H1 (cell line): ENCODE results near the gene JMJD8. TPM values are rescaled to one million over a fixed set of nuclear protein-coding genes. Genes with fewer than 3 reads are reported as not detected.

ENCODE experiments used
- CTCF ChIA-PET: fragments of 300-600 bp; sonication (Branson Sonifier 250); formaldehyde crosslinking; loops from one replicate; lab custom pipeline; 2021; ENCODE audit not compliant: partially characterized antibody; lab: Charles Lee
- POLR2A ChIA-PET: fragments of 300-600 bp; sonication (Branson Sonifier 250); formaldehyde crosslinking; loops from one replicate; lab custom pipeline; 2021; ENCODE audit warnings: inconsistent platforms; ENCODE audit not compliant: partially characterized antibody; lab: Charles Lee
- DNase-seq, 2 experiments: peaks; one replicate each; pipeline versions ENCODE4 v3.0.0 to v3.0.0-alpha.2; 2010 to 2022; ENCODE audit warnings: low spot score in 2 of 2, low read depth in 1 of 2, mixed read lengths in 1 of 2
- FAIRE-seq: peaks from 2 replicates; lab custom pipeline; 2011; peaks lifted over from hg19 to GRCh38; lab: Jason Lieb, UNC
- H2AFZ ChIP-seq: 2 replicates; pipeline ENCODE4 v1.8.1; 2012; ENCODE audit warnings: low read length, inconsistent platforms
- H2AK5ac ChIP-seq: 2 replicates; pipeline ENCODE4 v1.6.1; 2013; ENCODE audit warnings: low read depth, low read length
- H2BK120ac ChIP-seq: replicated peaks from 2 replicates; pipeline ENCODE3; 2013; ENCODE audit warnings: low read depth, low read length, inconsistent platforms
- H2BK12ac ChIP-seq: 2 replicates; pipeline ENCODE4 v1.6.1; 2013; ENCODE audit warnings: low read depth, low read length
- H2BK15ac ChIP-seq: 2 replicates; pipeline ENCODE4 v1.6.1; 2013; ENCODE audit warnings: low read length
- H2BK20ac ChIP-seq: 2 replicates; pipeline ENCODE4 v1.6.1; 2013; ENCODE audit warnings: low read length
- H2BK5ac ChIP-seq: 2 replicates; pipeline ENCODE4 v1.6.1; 2013; ENCODE audit warnings: low read depth, low read length
- H3K14ac ChIP-seq: 2 replicates; pipeline ENCODE4 v1.6.1; 2013; ENCODE audit warnings: inconsistent platforms; ENCODE audit not compliant: insufficient read length
- H3K18ac ChIP-seq: 2 replicates; pipeline ENCODE4 v1.6.1; 2013; ENCODE audit warnings: low read length; ENCODE audit errors: extremely low read depth
- H3K23ac ChIP-seq: 2 replicates; pipeline ENCODE4 v1.6.1; 2013; ENCODE audit warnings: inconsistent platforms; ENCODE audit not compliant: insufficient read length
- H3K23me2 ChIP-seq: 2 replicates; pipeline ENCODE4 v1.6.1; 2013; ENCODE audit warnings: low read depth, low read length
- H3K27ac ChIP-seq: 2 replicates; pipeline ENCODE4 v1.6.1; 2011; ENCODE audit warnings: low read depth, low read length, inconsistent platforms
- H3K27me3 ChIP-seq, 4 experiments: replicated peaks in 1 of 4; 1 replicate in 1 of 4; 2 replicates in 3 of 4; pipeline versions ENCODE4 v1.6.1 to v1.8.1; 2011 to 2013; ENCODE audit warnings: low read length in 3 of 4, mild to moderate bottlenecking in 3 of 4, inconsistent platforms in 2 of 4, mixed read lengths in 2 of 4, moderate library complexity in 1 of 4; ENCODE audit not compliant: control insufficient read depth in 3 of 4, insufficient read depth in 3 of 4; ENCODE audit errors: extremely low read depth in 1 of 4
- H3K36me3 ChIP-seq, 4 experiments: 2 replicates each; pipeline versions ENCODE4 v1.6.1 to v1.8.1; 2011 to 2013; ENCODE audit warnings: mild to moderate bottlenecking in 4 of 4, low read length in 3 of 4, moderate library complexity in 2 of 4, control low read depth in 1 of 4, inconsistent platforms in 1 of 4; ENCODE audit not compliant: insufficient read depth in 4 of 4, control insufficient read depth in 2 of 4
- H3K4ac ChIP-seq: replicated peaks from 2 replicates; pipeline ENCODE3; 2013; ENCODE audit warnings: low read length, low read depth, mixed read lengths, inconsistent platforms; ENCODE audit not compliant: insufficient read length
- H3K4me1 ChIP-seq, 4 experiments: replicated peaks in 1 of 4; 1 replicate in 1 of 4; 2 replicates in 3 of 4; pipeline versions ENCODE4 v1.6.1 to v1.8.1; 2011 to 2013; ENCODE audit warnings: low read length in 3 of 4, inconsistent platforms in 2 of 4, mixed read lengths in 1 of 4; ENCODE audit not compliant: insufficient read depth in 4 of 4, control insufficient read depth in 3 of 4
- H3K4me2 ChIP-seq, 2 experiments: 2 replicates each; pipeline versions ENCODE4 v1.6.1 to v1.8.1; 2011 to 2013; ENCODE audit warnings: low read depth in 2 of 2, low read length in 2 of 2, control low read depth in 1 of 2, inconsistent platforms in 1 of 2, mild to moderate bottlenecking in 1 of 2; ENCODE audit not compliant: insufficient read depth in 1 of 2
- H3K4me3 ChIP-seq, 4 experiments: fragments of 200-600, 300-600 bp in 1 of 4; sonication (generic), shearing (Covaris generic), sonication (Bioruptor Twin) in 1 of 4; 2 replicates each; pipeline versions ENCODE4 v1.5.1 to v1.8.1; 2011 to 2016; ENCODE audit warnings: low read length in 4 of 4, low read depth in 3 of 4, control low read depth in 2 of 4, inconsistent platforms in 2 of 4, mild to moderate bottlenecking in 2 of 4, mixed read lengths in 1 of 4, moderate library complexity in 1 of 4; ENCODE audit not compliant: insufficient read depth in 2 of 4; ENCODE audit errors: extremely low read depth in 1 of 4
- H3K56ac ChIP-seq: replicated peaks from 2 replicates; pipeline ENCODE3; 2013; ENCODE audit warnings: low read depth, mild to moderate bottlenecking, mixed read lengths, low read length, inconsistent platforms; ENCODE audit not compliant: insufficient read length
- H3K79me1 ChIP-seq: 2 replicates; pipeline ENCODE4 v1.6.1; 2013; ENCODE audit warnings: low read depth, low read length, control low read depth
- H3K79me2 ChIP-seq, 2 experiments: 2 replicates each; pipeline versions ENCODE4 v1.6.1 to v1.8.1; 2012 to 2013; ENCODE audit warnings: low read length in 2 of 2, mild to moderate bottlenecking in 2 of 2, inconsistent platforms in 1 of 2; ENCODE audit not compliant: insufficient read depth in 2 of 2, control insufficient read depth in 1 of 2
- H3K9ac ChIP-seq, 4 experiments: replicated peaks in 1 of 4; 1 replicate in 1 of 4; 2 replicates in 3 of 4; pipeline versions ENCODE4 v1.6.1 to v1.8.1; 2011 to 2013; ENCODE audit warnings: low read depth in 3 of 4, low read length in 3 of 4, control low read depth in 2 of 4, mild to moderate bottlenecking in 2 of 4, moderate library complexity in 2 of 4, inconsistent platforms in 1 of 4; ENCODE audit errors: extremely low read depth in 1 of 4
- H3K9me3 ChIP-seq, 2 experiments: 2 replicates each; pipeline versions ENCODE4 v1.6.1 to v1.8.1; 2012 to 2013; ENCODE audit warnings: mild to moderate bottlenecking in 2 of 2, moderate library complexity in 2 of 2, control low read depth in 1 of 2, inconsistent platforms in 1 of 2, low read depth in 1 of 2, low read length in 1 of 2, mixed read lengths in 1 of 2; ENCODE audit not compliant: insufficient read depth in 2 of 2
- H4K20me1 ChIP-seq, 2 experiments: replicated peaks in 1 of 2; 2 replicates each; pipeline versions ENCODE3 to v1.8.1; 2011 to 2013; ENCODE audit warnings: inconsistent platforms in 2 of 2, low read length in 2 of 2, mild to moderate bottlenecking in 1 of 2; ENCODE audit not compliant: insufficient read depth in 2 of 2, control insufficient read depth in 1 of 2
- H4K5ac ChIP-seq: 2 replicates; pipeline ENCODE4 v1.6.1; 2013; ENCODE audit warnings: low read length, low read depth, mixed read lengths, inconsistent platforms; ENCODE audit not compliant: insufficient read length
- H4K8ac ChIP-seq: 2 replicates; pipeline ENCODE4 v1.8.0; 2013; ENCODE audit warnings: mild to moderate bottlenecking, moderate library complexity, low read length, inconsistent platforms; ENCODE audit not compliant: insufficient read depth; ENCODE audit errors: extremely low read depth
- H4K91ac ChIP-seq: replicated peaks from 2 replicates; pipeline ENCODE3; 2013; ENCODE audit warnings: low read length, mixed read lengths, inconsistent platforms; ENCODE audit not compliant: insufficient read length
- BACH1 ChIP-seq: IDR thresholded peaks from 2 replicates; pipeline ENCODE4 v1.6.1; 2012; ENCODE audit warnings: low read length, improper control_type of control experiment
- BRCA1 ChIP-seq: IDR thresholded peaks from 2 replicates; pipeline ENCODE4 v1.6.1; 2012; ENCODE audit warnings: low read depth, low read length, improper control_type of control experiment
- CHD2 ChIP-seq: IDR thresholded peaks from 2 replicates; pipeline ENCODE4 v1.6.1; 2012; ENCODE audit warnings: low read length, improper control_type of control experiment
- EP300 ChIP-seq, 2 experiments: IDR thresholded peaks; 1 replicate in 1 of 2; 2 replicates in 1 of 2; pipeline ENCODE4 v1.6.1; 2011 to 2012; ENCODE audit warnings: low read depth in 2 of 2, low read length in 2 of 2, mild to moderate bottlenecking in 2 of 2, borderline replicate concordance in 1 of 2, inconsistent platforms in 1 of 2, moderate library complexity in 1 of 2
- GABPA ChIP-seq: IDR thresholded peaks from 2 replicates; pipeline ENCODE4 v1.6.1; 2011; ENCODE audit warnings: mild to moderate bottlenecking, low read length, moderate library complexity, borderline replicate concordance; ENCODE audit not compliant: insufficient read depth
- JUN ChIP-seq: IDR thresholded peaks from 2 replicates; pipeline ENCODE4 v1.6.1; 2011; ENCODE audit warnings: low read depth, mild to moderate bottlenecking, improper control_type of control experiment, low read length
- NANOG ChIP-seq: IDR thresholded peaks from 2 replicates; pipeline ENCODE4 v1.6.1; 2011; ENCODE audit warnings: low read length, low read depth, mild to moderate bottlenecking, inconsistent platforms; ENCODE audit not compliant: insufficient read depth, poor library complexity, severe bottlenecking
- SIRT6 ChIP-seq: IDR thresholded peaks from one replicate; pipeline ENCODE4 v1.7.1; 2012; ENCODE audit warnings: low read length, inconsistent platforms
- SRF ChIP-seq: IDR thresholded peaks from 2 replicates; pipeline ENCODE4 v1.6.1; 2011; ENCODE audit warnings: mild to moderate bottlenecking, low read depth, low read length, moderate library complexity
- TEAD4 ChIP-seq: IDR thresholded peaks from 2 replicates; pipeline ENCODE4 v1.6.1; 2012; ENCODE audit warnings: low read depth, low read length, inconsistent platforms, mixed read lengths
- USF2 ChIP-seq: IDR thresholded peaks from 2 replicates; pipeline ENCODE4 v1.6.1; 2011; ENCODE audit warnings: low read length, improper control_type of control experiment
- YY1 ChIP-seq: IDR thresholded peaks from 2 replicates; pipeline ENCODE4 v1.6.1; 2011; ENCODE audit warnings: low read depth, mild to moderate bottlenecking, low read length
- WGBS, 2 experiments: shearing (Covaris generic) in 1 of 2; methylation state at CpG; one replicate each; pipeline versions ENCODE4 v1.1.6 to v1.1.7; 2013 to 2015; ENCODE audit warnings: low lambda C conversion rate in 2 of 2, mixed read lengths in 2 of 2, inconsistent platforms in 1 of 2, low coverage in 1 of 2, missing lambda C conversion rate in 1 of 2; ENCODE audit not compliant: insufficient replicate concordance in 2 of 2, insufficient coverage in 1 of 2, insufficient read length in 1 of 2; ENCODE audit errors: extremely low coverage in 1 of 2, missing lambda C conversion rate in 1 of 2; 5-methylcytosine and 5-hydroxymethylcytosine counted together
- polyA plus RNA-seq, 7 experiments: library from polyadenylated mRNA; depleted of rRNA in 3 of 7; stranded (reverse) in 5 of 7; unstranded in 2 of 7; fragments of >200 nt in 5 of 7; fragments of 200-250 nt in 2 of 7; gene quantifications; 1 replicate in 5 of 7; 2 replicates in 1 of 7; 4 replicates in 1 of 7; pipeline versions ENCODE4 v1.2.1 to v1.2.3, GENCODE V29; 2011 to 2013; ENCODE audit warnings: missing spikeins in 2 of 7, mixed read lengths in 2 of 7
- total RNA-seq: library from RNA; stranded (reverse); fragmentation: NEBNext Ultra II Directional; extraction: Animal tissue kit (Norgen Biotek cat#: 25700); gene quantifications from 2 replicates; pipeline ENCODE4 v1.2.1, GENCODE V29; 2021

Gene JMJD8
- total and polyA plus RNA-seq, 2 of the 8 experiments (the other 6 are each of a cell fraction or from before 2014, with no cell fraction given): 46.4 to 87.4 TPM

- Histone ChIP-seq H3K23ac (no peak overlapping the region), H4K8ac (no peak overlapping the region), H2AFZ (no peak overlapping the region), H3K79me2 (peaks cover 0 to 13% of the 10 kb centered on the region in 2 experiments; a peak in 1 of 4 replicates), H3K27me3 (no peaks in the 10 kb centered on the region), H2BK15ac (no peak overlapping the region), H3K56ac (no peak overlapping the region), H3K36me3 (peaks cover 5 to 23% (median 19%) of the 10 kb centered on the region in 4 experiments; a peak in 6 of 8 replicates), H3K4me1 (peaks cover 0 to 8% (median 5%) of the 10 kb centered on the region in 4 experiments; a peak in 5 of 7 replicates), H4K5ac (no peak overlapping the region), H3K79me1 (peaks cover 13% of the 10 kb centered on the region), H3K23me2 (peaks cover 5% of the 10 kb centered on the region; the same call in 1 of the 2 replicates), H3K4me2 (no peak overlapping the region), H2AK5ac (no peak overlapping the region), H3K9ac (no peak overlapping the region), H3K9me3 (no peaks in the 10 kb centered on the region), H2BK20ac (no peak overlapping the region), H2BK5ac (no peak overlapping the region), H2BK12ac (no peak overlapping the region), H3K14ac (no peak overlapping the region), H4K20me1 (peaks cover 3 to 15% of the 10 kb centered on the region in 2 experiments), H2BK120ac (no peak overlapping the region), H3K18ac (no peak overlapping the region), H4K91ac (no peak overlapping the region), H3K27ac (no peak overlapping the region), H3K4ac (no peak overlapping the region), H3K4me3 (no peak overlapping the region)
- DNase-seq (no peak), FAIRE-seq (no peak)
- WGBS, 2 experiments: 92% methylated on average over 13 of the region's 13 CpGs; no CpG with 5 or more reads in 1 of the 2 experiments
- POLR2A ChIA-PET: interaction anchor here (1.0 to 17.4 kb wide), 6 partner anchors 8 to 90 kb away, joined by 3 to 214 read pairs (median 5); partner anchors contain the start of genes JMJD8, RHBDL1, STUB1 and WFIKKN1
- CTCF ChIA-PET: interaction anchor here (1.3 to 12.0 kb wide), 6 partner anchors 12 to 90 kb away, joined by 3 to 104 read pairs (median 8); partner anchors contain the start of genes JMJD8, WDR24 and WDR90
- no peak for TF ChIP-seq CHD2
- no peak for TF ChIP-seq BACH1
- TF ChIP-seq TEAD4: no peak
- no peak for TF ChIP-seq USF2
- TF ChIP-seq GABPA: no peak
- TF ChIP-seq SRF: no peak
- TF ChIP-seq BRCA1: no peak
- no peak for TF ChIP-seq SIRT6
- no peak for TF ChIP-seq EP300 (IDR thresholded peaks at IDR 0.05; ENCODE audit: borderline replicate concordance in 1 of 2, low read depth in 2 of 2, low read length in 2 of 2)
- TF ChIP-seq JUN: no peak
- no peak for TF ChIP-seq YY1
- no peak for TF ChIP-seq NANOG
Measured at GRCh38 chr16:666572-666971, 17.6 kb downstream of the JMJD8 start.
